Measurements from ENCODE around the gene XYLB.

- no peak for TF ChIP-seq EP300 (IDR thresholded peaks at IDR 0.05; ENCODE audit: borderline replicate concordance)
- no peak for TF ChIP-seq USF1 (IDR thresholded peaks at IDR 0.05)
- TF ChIP-seq NFIC (IDR thresholded peaks at IDR 0.05): no peak
- no peak for TF ChIP-seq TCF12 (IDR thresholded peaks at IDR 0.05; ENCODE audit: low read depth)
- no peak for TF ChIP-seq CEBPB (IDR thresholded peaks at IDR 0.05)
- TF ChIP-seq EGR1 (IDR thresholded peaks at IDR 0.05): no peak
- no peak for TF ChIP-seq REST (IDR thresholded peaks at IDR 0.05; ENCODE audit: low read depth)
- no peak for TF ChIP-seq RAD21 (IDR thresholded peaks at IDR 0.05; ENCODE audit: low read depth)
- no peak for TF ChIP-seq TAF1 (IDR thresholded peaks at IDR 0.05; ENCODE audit: low read depth)
- no peak for TF ChIP-seq YY1 (IDR thresholded peaks at IDR 0.05; ENCODE audit: low read depth)
- no peak for TF ChIP-seq MAX (IDR thresholded peaks at IDR 0.05)
- TF ChIP-seq TEAD4 (IDR thresholded peaks at IDR 0.05): no peak
Observed at GRCh38 chr3:38314764-38315487, 31.7 kb upstream of the XYLB start.

Data from Ishikawa (cell line).